Inferior parietal cortex (tissue), 1 donor: ENCODE results near the gene TRIM69.
A peak's percentile ranks its signal among the peaks of the same experiment; 100 is the strongest.
"Not testable (repeated sequence)": the region's sequence is repeated elsewhere in the genome, so short reads cannot be mapped to it uniquely, and the experiment has no call there.

Experiments used
- DNase-seq: peaks from one replicate; pipeline ENCODE4 v3.0.0-alpha.2; 2016; ENCODE audit errors: extremely low spot score

Gene TRIM69, protein sequence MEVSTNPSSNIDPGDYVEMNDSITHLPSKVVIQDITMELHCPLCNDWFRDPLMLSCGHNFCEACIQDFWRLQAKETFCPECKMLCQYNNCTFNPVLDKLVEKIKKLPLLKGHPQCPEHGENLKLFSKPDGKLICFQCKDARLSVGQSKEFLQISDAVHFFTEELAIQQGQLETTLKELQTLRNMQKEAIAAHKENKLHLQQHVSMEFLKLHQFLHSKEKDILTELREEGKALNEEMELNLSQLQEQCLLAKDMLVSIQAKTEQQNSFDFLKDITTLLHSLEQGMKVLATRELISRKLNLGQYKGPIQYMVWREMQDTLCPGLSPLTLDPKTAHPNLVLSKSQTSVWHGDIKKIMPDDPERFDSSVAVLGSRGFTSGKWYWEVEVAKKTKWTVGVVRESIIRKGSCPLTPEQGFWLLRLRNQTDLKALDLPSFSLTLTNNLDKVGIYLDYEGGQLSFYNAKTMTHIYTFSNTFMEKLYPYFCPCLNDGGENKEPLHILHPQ

DNA sequence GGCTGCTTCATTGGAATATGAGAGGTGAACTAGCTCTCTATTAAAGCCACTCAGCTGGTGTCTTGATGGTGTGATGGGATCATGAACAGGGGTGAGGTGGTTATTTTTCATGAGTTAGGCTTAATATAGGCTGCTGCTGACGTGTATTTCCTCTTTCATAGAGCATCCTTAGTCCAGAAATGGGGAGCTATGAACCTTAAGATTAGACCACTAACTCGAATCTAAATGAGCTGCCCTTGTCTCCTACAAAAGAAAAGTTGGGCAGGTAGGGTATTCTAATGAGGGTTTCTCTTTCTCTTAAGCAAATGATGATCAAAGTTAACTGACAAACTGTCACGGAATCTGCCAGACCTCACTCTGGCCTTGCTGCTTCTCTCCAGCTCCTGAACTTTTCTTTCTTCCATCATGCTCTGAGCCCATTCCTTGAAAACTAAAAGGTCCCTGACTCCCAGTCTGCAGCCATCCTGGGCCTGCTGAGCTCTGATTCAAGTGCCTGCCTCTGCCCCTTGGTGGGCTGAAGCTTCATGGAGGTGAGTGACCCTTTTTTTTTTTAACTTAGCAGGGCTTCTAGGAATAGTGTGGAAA, at the start of gene TRIM69:
TRIM69 (plus strand) TSS at position 348 of the 585 bp plus-strand sequence; CDS start at position 525, 177 bp downstream.
- DNase-seq = no peak

DNA sequence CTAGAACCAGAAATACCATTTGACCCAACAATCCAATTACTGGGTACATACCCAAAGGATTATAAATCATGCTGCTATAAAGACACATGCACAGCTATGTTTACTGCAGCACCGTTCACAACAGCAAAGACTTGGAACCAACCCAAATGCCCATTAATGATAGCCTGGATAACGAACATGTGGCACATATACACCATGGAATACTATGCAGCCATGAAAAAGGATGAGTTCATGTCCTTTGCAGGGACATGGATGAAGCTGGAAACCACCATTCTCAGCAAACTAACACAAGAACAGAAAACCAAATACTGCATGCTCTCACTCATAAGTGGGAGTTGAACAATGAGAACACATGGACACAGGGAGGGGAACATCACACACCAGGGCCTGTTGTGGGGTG, 47.0 kb upstream of the TRIM69 start:
- DNase-seq = not testable (repeated sequence)

DNA sequence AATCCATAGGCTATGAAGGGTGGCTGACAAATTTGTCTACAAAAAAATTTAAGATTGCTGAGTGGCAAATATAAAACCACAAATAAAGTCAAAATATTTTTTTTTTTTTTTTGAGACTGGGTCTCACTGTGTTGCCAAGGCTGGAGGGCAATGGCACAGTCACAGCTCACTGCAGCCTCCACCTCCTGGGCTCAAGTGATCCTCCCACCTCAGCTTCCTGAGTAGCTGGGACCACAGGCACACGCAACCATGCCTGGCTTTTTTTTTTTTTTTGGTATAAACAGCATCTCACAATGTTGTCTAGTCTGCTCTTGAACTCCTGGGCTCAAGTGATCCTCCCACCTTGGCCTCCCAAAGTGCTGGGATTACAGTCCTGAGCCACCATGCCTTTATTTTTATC, 46.1 kb upstream of the TRIM69 start:
- not testable (repeated sequence) for DNase-seq

DNA sequence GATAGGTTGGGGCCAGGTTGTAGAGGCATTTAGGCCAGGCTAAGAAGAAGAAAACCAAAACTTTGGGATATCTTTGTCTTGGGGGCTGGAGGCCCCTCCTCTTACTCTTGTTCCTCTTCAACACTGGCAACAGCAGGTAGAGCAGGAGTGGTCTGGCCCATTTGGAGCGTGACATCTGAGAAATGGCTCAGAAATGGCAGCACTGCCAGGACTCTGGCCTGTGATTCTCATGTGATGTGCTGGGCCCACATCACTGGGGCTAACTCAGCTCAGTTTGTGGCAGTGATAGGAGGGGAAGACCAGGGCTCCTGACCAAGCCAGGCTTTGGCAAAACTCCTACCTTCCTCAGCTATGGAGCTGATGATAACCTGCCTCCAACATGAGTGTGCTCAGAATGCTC, 43.7 kb upstream of the TRIM69 start:
- no peak for DNase-seq

DNA sequence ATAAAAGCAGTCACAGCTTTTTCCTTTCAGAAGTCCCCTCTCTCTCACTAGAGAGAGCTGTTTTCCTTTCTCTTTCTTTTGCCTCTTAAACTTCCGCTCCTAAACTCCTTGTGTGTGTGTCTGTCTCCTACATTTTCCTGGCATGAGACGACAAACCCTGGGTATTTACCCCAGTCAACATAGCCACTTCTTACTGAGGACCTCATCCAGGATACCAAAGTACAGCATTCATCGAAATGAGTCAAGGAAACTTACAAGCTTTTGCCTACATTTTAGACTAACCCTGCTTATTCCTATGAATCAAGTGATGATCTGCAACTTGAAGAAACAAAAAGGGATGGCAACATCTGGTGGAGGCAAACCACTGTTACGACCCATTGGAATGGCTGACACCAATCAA, 41.9 kb upstream of the TRIM69 start:
- DNase-seq = no peak

DNA sequence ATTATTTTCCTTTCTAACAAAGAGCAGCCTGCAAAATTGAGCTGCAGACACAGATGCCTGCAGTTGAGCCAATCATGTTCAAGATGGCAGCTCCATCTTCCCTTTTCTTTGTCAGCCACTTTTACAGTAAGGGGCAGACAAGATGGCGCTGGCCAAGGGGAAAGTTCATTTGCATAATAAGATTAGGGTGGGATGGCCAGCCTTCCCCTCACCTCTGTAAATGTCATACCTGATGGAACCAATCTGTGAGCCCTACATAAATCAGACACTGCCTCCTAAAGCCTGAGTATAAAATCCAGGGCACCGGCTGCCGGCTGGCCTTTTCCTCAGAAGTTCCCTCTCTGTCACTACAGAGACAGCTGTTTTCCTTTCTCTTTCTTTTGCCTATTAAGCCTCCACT, 41.0 kb upstream of the TRIM69 start:
- DNase-seq = no peak

DNA sequence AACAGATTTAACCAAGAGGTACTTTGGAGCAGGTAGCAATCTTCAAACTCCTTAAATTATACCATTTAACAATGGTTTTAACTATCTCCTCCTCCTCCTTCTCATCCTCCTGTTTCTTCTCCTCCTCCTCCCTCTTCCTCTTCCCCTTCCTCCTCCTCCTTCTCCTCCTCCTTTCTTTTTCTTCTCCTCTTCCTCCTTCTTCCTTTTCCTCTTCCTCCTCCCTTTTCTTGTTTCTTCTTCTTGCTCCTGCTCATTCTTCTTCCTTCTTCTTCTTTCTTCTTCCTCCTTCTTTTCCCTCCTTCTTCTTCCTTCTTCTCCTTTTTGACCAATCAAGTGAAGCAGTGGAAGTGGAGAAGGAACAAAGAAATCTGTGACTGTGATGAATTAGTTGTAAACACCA, 39.3 kb upstream of the TRIM69 start:
- DNase-seq = no peak

DNA sequence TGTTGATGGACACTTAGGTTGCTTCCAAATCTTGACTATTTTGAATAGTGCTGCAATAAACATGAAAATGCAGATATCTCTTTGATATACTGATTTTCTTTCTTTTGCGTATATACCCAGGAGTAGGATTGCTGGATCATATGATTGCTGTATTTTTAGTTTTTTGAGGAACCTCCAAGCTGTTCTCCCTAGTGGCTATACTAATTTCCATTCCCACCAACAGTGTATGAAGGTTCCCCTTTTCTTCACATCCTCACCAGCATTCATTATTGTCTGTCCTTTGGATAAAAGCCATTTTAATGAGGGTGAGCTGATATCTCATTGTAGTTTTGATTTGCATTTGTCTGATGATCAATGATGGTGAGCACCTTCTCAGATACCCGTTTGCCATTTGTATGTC, 37.7 kb upstream of the TRIM69 start:
- no peak for DNase-seq

DNA sequence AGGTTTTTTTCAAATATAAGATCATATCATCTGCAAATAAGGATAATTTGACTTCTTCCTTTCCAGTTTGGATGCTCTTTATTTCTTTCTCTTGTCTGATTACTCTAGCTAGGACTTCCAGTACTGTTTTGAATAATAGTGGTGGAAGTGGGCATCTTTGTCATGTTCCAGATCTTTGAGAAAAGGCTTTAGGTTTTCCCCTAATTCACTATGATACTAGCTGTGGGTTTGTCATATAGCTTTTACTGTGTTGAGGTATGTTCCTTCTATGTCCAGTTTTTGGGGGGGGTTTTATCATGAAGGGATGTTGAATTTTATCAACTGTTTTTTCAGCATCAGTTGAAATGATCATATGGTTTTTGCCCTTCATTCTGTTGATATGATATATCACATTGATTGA, 35.7 kb upstream of the TRIM69 start:
- DNase-seq = not testable (repeated sequence)

DNA sequence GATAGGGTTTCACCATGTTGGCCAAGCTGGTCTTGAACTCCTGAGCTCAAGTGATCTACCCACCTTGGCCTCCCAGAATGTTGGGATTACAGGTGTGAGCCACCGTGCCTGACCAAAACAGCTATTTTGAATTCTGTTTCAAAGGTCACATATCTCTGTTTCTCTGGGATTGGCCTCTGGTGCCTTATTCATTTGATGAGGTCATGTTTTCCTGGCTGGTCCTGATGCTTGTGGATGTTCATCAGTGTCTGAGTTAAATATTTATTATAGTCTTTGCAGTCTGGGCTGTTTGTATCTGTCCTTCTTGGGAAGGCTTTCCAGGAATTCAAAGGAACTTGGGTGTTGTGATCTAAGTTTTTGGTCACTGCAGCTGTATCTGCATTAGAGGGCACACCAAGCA, 30.3 kb upstream of the TRIM69 start:
- no peak for DNase-seq

DNA sequence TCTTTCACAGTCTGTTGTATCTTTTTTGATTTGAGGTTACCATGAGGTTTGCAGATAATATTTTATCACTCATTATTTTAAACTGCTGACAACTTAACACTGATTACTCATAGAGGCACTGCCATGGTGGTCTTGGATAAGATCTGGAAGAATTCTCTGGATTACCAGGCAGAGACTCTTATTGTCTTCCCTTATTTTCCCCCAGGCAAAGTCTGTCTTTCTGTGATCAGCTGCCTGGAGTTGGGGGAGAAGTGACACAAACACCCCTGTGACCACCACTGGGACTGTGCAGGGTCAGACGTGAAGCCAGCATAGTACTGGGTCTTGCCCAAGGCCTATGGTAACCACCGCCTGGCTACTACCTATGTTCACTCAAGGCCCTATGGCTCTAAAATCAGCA, 29.9 kb upstream of the TRIM69 start:
- no peak for DNase-seq

DNA sequence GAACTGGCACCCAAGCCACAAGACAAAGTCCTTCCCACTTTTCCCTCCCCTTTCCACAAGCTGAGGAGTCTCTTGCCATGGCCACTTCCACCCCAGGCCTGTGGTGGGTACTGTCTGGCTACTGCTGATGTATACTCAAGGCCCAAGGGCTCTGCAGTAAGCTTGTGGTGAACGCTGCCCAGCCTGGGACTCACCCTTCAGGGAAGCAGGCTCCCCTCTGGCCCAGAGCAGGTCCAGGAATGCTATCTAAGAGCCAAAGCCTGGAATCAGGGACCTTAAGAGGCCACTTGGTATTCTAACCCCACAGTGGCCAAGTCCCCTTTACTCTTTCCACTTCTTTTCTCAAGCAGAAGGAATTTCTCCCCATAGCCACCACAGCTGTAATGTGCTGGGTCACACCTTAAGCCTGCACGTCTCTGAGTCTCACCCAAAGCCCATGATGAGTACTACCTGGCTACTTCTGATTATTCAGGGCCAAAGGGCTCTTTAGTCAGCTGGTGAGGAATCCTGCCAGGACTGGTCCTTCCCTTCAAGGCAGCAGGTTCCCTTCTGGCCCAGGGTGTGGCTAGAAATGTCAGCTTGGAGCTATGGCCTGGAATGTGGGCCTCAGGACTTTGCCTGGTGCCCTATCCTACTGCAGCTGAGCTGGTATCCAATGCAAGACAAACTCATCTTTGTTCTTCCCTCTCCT, 29.2 kb upstream of the TRIM69 start:
- DNase-seq = no peak

DNA sequence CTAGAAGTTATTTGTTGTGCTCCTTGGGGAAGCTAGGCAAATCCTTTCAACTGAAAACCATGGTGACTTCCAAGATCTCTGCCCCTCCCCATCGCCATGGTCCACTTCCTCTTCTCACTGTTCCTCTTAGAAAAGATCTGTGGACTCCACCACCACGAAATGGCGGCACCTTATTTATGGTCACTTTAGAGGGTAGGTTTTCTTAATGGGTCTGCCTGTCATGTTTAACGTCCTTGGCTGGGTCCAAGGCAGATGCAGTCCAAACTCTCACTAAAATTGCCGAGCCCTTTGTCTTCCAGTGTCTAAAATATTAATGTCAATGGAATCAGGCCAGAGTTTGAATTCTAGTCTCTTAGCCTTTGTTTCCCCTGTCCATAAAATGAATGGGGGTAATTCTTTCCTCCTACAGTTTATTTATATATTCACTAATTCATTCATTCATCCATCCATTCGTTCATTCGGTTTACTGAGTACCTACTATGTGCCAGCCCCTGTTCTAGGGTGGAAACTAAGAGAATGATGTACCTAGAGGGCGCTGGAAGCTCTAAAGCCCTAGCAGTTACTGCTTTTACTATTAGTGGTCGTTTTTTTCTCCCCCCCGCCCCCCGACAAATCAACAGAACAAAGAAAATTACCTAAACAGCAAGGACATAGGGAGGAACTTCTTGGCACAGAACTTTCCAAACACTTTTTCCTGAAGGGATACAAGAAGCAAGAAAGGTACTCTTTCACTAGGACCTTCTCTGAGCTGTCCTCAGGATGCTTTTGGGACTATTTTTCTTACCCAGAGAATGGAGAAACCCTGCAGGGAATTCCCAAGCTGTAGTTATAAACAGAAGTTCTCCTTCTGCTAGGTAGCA, 25.9 kb upstream of the TRIM69 start:
- DNase-seq = no peak

DNA sequence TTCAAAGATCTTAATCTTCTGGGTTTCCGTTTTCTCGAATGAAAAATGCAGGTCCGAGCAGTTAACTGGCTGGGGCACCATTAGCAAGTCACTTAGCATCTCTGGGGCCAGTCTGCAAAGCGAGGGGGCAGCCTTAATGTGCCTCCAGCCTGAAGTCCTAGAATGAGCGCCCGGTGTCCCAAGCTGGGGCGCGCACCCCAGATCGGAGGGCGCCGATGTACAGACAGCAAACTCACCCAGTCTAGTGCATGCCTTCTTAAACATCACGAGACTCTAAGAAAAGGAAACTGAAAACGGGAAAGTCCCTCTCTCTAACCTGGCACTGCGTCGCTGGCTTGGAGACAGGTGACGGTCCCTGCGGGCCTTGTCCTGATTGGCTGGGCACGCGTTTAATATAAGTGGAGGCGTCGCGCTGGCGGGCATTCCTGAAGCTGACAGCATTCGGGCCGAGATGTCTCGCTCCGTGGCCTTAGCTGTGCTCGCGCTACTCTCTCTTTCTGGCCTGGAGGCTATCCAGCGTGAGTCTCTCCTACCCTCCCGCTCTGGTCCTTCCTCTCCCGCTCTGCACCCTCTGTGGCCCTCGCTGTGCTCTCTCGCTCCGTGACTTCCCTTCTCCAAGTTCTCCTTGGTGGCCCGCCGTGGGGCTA, 25.1 kb upstream of the TRIM69 start, which contains the start of the genes B2M and PATL2:
B2M (plus strand) TSS at position 422 of the 647 bp plus-strand sequence; CDS start at position 452, 30 bp downstream.
PATL2 (minus strand) TSS at position 228 of the 647 bp plus-strand sequence. CDS start 34,833 bp downstream, outside the sequence.
- DNase-seq = peak; percentile 97

DNA sequence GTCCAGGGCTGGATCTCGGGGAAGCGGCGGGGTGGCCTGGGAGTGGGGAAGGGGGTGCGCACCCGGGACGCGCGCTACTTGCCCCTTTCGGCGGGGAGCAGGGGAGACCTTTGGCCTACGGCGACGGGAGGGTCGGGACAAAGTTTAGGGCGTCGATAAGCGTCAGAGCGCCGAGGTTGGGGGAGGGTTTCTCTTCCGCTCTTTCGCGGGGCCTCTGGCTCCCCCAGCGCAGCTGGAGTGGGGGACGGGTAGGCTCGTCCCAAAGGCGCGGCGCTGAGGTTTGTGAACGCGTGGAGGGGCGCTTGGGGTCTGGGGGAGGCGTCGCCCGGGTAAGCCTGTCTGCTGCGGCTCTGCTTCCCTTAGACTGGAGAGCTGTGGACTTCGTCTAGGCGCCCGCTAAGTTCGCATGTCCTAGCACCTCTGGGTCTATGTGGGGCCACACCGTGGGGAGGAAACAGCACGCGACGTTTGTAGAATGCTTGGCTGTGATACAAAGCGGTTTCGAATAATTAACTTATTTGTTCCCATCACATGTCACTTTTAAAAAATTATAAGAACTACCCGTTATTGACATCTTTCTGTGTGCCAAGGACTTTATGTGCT, 24.5 kb upstream of the TRIM69 start:
- no peak for DNase-seq

DNA sequence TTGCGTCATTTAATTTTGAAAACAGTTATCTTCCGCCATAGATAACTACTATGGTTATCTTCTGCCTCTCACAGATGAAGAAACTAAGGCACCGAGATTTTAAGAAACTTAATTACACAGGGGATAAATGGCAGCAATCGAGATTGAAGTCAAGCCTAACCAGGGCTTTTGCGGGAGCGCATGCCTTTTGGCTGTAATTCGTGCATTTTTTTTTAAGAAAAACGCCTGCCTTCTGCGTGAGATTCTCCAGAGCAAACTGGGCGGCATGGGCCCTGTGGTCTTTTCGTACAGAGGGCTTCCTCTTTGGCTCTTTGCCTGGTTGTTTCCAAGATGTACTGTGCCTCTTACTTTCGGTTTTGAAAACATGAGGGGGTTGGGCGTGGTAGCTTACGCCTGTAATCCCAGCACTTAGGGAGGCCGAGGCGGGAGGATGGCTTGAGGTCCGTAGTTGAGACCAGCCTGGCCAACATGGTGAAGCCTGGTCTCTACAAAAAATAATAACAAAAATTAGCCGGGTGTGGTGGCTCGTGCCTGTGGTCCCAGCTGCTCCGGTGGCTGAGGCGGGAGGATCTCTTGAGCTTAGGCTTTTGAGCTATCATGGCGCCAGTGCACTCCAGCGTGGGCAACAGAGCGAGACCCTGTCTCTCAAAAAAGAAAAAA, 23.9 kb upstream of the TRIM69 start:
- DNase-seq = peak; percentile 54

DNA sequence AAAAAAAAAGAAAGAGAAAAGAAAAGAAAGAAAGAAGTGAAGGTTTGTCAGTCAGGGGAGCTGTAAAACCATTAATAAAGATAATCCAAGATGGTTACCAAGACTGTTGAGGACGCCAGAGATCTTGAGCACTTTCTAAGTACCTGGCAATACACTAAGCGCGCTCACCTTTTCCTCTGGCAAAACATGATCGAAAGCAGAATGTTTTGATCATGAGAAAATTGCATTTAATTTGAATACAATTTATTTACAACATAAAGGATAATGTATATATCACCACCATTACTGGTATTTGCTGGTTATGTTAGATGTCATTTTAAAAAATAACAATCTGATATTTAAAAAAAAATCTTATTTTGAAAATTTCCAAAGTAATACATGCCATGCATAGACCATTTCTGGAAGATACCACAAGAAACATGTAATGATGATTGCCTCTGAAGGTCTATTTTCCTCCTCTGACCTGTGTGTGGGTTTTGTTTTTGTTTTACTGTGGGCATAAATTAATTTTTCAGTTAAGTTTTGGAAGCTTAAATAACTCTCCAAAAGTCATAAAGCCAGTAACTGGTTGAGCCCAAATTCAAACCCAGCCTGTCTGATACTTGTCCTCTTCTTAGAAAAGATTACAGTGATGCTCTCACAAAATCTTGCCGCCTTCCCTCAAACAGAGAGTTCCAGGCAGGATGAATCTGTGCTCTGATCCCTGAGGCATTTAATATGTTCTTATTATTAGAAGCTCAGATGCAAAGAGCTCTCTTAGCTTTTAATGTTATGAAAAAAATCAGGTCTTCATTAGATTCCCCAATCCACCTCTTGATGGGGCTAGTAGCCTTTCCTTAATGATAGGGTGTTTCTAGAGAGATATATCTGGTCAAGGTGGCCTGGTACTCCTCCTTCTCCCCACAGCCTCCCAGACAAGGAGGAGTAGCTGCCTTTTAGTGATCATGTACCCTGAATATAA, 23.0 kb upstream of the TRIM69 start:
- DNase-seq = no peak

DNA sequence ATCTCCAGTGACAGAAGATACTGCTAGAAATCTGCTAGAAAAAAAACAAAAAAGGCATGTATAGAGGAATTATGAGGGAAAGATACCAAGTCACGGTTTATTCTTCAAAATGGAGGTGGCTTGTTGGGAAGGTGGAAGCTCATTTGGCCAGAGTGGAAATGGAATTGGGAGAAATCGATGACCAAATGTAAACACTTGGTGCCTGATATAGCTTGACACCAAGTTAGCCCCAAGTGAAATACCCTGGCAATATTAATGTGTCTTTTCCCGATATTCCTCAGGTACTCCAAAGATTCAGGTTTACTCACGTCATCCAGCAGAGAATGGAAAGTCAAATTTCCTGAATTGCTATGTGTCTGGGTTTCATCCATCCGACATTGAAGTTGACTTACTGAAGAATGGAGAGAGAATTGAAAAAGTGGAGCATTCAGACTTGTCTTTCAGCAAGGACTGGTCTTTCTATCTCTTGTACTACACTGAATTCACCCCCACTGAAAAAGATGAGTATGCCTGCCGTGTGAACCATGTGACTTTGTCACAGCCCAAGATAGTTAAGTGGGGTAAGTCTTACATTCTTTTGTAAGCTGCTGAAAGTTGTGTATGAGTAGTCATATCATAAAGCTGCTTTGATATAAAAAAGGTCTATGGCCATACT, 21.1 kb upstream of the TRIM69 start:
- no peak for DNase-seq
